Nephron (organoid): Measurements from ENCODE around the gene KLF5.
A peak's percentile ranks its signal among the peaks of the same experiment; 100 is the strongest.

ENCODE experiments used
- H3K27ac Mint-ChIP-seq, 3 experiments: 2 replicates each; pipeline ENCODE4 v1.8.0; 2020; ENCODE audit warnings: mixed read lengths in 3 of 3, mild to moderate bottlenecking in 2 of 3, moderate library complexity in 1 of 3
- H3K27me3 Mint-ChIP-seq: 2 replicates; pipeline ENCODE4 v1.8.0; 2021; ENCODE audit warnings: low read depth, mild to moderate bottlenecking, moderate library complexity, mixed read lengths
- H3K36me3 Mint-ChIP-seq: 2 replicates; pipeline ENCODE4 v1.8.0; 2020; ENCODE audit warnings: low read depth, mixed read lengths
- H3K4me1 Mint-ChIP-seq: 2 replicates; pipeline ENCODE4 v1.8.0; 2020; ENCODE audit warnings: mixed read lengths
- H3K4me3 Mint-ChIP-seq, 3 experiments: 2 replicates each; pipeline ENCODE4 v1.8.0; 2020; ENCODE audit warnings: mild to moderate bottlenecking in 3 of 3, mixed read lengths in 3 of 3, moderate library complexity in 2 of 3
- H3K9me3 Mint-ChIP-seq: 2 replicates; pipeline ENCODE4 v1.8.0; 2020; ENCODE audit warnings: mixed read lengths
- TF ChIP-seq, protein P1 (sequence below), 3 experiments: fragments of 200-600 bp; sonication (generic); IDR thresholded peaks; one replicate each; pipeline ENCODE4 v1.5.0; 2021; ENCODE audit warnings: antibody characterized with exemption in 3 of 3; ENCODE audit not compliant: unreplicated experiment in 3 of 3

The KLF5 gene

DNA sequence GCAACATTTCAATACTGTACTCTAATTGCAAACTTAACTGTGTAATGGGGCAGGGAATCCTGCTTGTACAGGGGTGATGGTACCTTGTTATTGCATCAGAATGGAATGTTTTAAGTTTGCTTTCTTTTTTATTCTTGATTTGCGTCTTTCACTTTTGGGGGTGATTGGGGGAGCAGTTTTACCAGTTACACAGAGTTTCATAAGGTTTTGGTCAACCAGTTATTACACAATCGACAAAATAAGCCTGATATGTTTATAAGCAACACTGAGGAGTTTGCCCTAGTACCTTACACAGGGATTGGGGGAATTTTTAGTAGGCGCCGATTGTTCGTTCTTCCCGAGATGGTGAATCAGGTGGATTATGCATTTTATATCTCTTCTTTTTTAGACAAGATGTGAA, 2.7 kb downstream of the KLF5 start:
- Mint-ChIP-seq H3K4me1 (peaks cover 47% of the 10 kb centered on the region), H3K27ac (peak overlapping the region in 1 of 3 experiments; percentile 23), H3K9me3 (no peaks in the 10 kb centered on the region), H3K36me3 (peaks cover 9% of the 10 kb centered on the region), H3K4me3 (peak overlapping the region; percentile 75 to 96 (median 89)), H3K27me3 (peaks cover 51% of the 10 kb centered on the region)
- TF ChIP-seq, protein P1, sequence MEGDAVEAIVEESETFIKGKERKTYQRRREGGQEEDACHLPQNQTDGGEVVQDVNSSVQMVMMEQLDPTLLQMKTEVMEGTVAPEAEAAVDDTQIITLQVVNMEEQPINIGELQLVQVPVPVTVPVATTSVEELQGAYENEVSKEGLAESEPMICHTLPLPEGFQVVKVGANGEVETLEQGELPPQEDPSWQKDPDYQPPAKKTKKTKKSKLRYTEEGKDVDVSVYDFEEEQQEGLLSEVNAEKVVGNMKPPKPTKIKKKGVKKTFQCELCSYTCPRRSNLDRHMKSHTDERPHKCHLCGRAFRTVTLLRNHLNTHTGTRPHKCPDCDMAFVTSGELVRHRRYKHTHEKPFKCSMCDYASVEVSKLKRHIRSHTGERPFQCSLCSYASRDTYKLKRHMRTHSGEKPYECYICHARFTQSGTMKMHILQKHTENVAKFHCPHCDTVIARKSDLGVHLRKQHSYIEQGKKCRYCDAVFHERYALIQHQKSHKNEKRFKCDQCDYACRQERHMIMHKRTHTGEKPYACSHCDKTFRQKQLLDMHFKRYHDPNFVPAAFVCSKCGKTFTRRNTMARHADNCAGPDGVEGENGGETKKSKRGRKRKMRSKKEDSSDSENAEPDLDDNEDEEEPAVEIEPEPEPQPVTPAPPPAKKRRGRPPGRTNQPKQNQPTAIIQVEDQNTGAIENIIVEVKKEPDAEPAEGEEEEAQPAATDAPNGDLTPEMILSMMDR (IDR thresholded peaks at IDR 0.05; ENCODE audit: unreplicated experiment in 3 of 3): no peak

DNA sequence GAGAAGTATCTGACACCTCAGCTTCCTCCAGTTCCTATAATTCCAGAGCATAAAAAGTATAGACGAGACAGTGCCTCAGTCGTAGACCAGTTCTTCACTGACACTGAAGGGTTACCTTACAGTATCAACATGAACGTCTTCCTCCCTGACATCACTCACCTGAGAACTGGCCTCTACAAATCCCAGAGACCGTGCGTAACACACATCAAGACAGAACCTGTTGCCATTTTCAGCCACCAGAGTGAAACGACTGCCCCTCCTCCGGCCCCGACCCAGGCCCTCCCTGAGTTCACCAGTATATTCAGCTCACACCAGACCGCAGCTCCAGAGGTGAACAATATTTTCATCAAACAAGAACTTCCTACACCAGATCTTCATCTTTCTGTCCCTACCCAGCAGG, 3.1 kb downstream of the KLF5 start:
- Mint-ChIP-seq H3K4me1 (peaks cover 47% of the 10 kb centered on the region), H3K27ac (peak overlapping the region in 1 of 3 experiments; percentile 64), H3K4me3 (peak overlapping the region; percentile 75 to 96 (median 89)), H3K9me3 (no peaks in the 10 kb centered on the region), H3K36me3 (peaks cover 9% of the 10 kb centered on the region), H3K27me3 (peaks cover 49% of the 10 kb centered on the region)
- TF ChIP-seq, protein P1 (IDR thresholded peaks at IDR 0.05; ENCODE audit: unreplicated experiment in 3 of 3): no peak

DNA sequence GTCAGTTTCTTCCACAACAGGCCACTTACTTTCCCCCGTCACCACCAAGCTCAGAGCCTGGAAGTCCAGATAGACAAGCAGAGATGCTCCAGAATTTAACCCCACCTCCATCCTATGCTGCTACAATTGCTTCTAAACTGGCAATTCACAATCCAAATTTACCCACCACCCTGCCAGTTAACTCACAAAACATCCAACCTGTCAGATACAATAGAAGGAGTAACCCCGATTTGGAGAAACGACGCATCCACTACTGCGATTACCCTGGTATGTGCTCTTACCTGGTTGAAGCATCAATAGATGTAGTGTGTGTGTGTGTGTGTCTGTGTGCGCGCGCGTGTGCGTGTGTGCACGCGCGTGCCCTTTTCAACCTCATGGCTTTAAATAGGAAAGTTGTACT, 3.7 kb downstream of the KLF5 start:
- Mint-ChIP-seq H3K27ac (peak overlapping the region in 1 of 3 experiments; percentile 64), H3K36me3 (peaks cover 11% of the 10 kb centered on the region), H3K4me1 (peaks cover 44% of the 10 kb centered on the region), H3K9me3 (no peaks in the 10 kb centered on the region), H3K4me3 (peak overlapping the region; percentile 75 to 96 (median 89)), H3K27me3 (peaks cover 43% of the 10 kb centered on the region)
- TF ChIP-seq, protein P1 (IDR thresholded peaks at IDR 0.05; ENCODE audit: unreplicated experiment in 3 of 3): no peak

DNA sequence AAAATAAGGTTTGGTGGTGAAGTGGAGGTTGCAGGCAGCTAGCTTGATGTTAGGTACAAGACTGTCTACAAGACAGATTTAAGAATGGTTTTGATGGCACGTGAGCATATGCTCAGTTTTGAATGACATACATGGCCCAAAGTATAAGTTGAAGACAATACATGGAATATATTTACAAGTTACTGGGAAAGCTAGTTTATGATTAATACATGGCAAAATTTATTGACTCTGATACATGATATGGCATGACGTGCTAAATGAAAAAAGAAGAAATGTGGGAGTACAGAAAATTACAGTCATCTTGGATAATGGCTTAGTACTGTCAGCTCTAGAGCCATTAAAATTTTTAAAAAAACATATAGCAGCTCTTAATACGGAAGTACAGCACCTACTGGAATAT, 4.4 kb downstream of the KLF5 start:
- peaks cover 12% of the 10 kb centered on the region for H3K36me3 Mint-ChIP-seq
- H3K4me1 Mint-ChIP-seq: peaks cover 38% of the 10 kb centered on the region
- TF ChIP-seq, protein P1 (IDR thresholded peaks at IDR 0.05; ENCODE audit: unreplicated experiment in 3 of 3): no peak
- peaks cover 36% of the 10 kb centered on the region for H3K27me3 Mint-ChIP-seq
- H3K9me3 Mint-ChIP-seq: no peaks in the 10 kb centered on the region
- H3K27ac Mint-ChIP-seq: no peak overlapping the region
- H3K4me3 Mint-ChIP-seq: peak overlapping the region in 2 of 3 experiments; percentile 75 to 96

DNA sequence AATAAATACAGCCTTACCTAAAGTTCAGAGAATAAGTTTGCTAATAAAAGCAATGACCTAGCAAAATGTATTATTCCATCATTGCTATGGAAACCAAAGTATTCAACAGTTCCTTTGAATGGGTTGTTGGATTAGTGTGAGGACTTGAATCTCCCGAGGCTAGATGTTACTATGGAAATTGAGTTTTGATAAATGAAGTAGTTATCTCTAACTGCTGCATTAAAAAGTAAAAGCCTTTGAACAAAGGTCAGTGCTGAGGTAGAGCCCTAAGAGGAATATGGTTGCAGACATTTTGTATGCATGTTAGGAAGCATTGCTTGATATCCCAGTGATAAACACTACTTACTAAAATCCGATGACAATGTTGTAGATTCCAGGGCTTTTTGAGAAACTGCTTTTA, 6.2 kb downstream of the KLF5 start:
- H3K27ac Mint-ChIP-seq: no peak overlapping the region
- peaks cover 12% of the 10 kb centered on the region for H3K36me3 Mint-ChIP-seq
- H3K9me3 Mint-ChIP-seq: no peaks in the 10 kb centered on the region
- peaks cover 46% of the 10 kb centered on the region for H3K4me1 Mint-ChIP-seq
- peak overlapping the region in 1 of 3 experiments; percentile 45 for H3K4me3 Mint-ChIP-seq
- peaks cover 26% of the 10 kb centered on the region for H3K27me3 Mint-ChIP-seq
- TF ChIP-seq, protein P1 (IDR thresholded peaks at IDR 0.05; ENCODE audit: unreplicated experiment in 3 of 3): no peak

DNA sequence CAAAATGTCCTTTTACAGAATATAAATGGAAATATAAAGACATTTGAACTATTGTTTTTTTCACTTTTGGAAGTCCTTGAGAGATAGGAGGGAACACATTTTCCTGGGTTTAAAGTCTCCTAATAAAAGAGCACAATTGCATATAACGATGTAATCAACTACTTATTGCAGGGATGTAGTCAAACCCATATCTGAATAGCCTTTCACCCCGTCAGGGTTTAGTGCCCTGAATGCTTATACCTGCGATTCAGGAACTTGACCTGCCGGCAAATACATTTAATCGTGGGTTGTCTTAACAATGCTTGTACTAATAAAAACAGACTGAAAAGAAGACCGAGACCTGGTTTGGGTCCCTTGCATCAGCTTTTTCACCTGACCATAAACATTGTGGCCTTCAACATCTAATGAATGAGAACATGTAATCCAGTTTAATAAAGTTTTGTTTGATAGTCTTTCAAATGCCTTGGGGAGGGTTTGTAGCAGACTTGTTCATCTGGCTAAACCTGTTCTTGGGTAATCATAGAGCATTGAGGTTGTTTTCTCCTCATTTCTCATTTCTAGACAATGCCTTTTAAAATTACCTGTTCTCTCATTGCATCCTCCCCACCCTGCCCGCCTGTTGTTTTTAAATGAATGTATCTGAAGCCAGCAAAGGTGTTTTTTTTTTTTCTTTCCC, 7.0 kb downstream of the KLF5 start:
- TF ChIP-seq, protein P1 (IDR thresholded peaks at IDR 0.05; ENCODE audit: unreplicated experiment in 3 of 3): no peak
- H3K4me3 Mint-ChIP-seq: no peak overlapping the region
- peak overlapping the region; percentile 37 to 74 (median 44) for H3K27ac Mint-ChIP-seq
- H3K4me1 Mint-ChIP-seq: peaks cover 42% of the 10 kb centered on the region
- H3K9me3 Mint-ChIP-seq: no peaks in the 10 kb centered on the region
- peaks cover 12% of the 10 kb centered on the region for H3K36me3 Mint-ChIP-seq
- peaks cover 19% of the 10 kb centered on the region for H3K27me3 Mint-ChIP-seq
